Islet precursor cell (in vitro differentiated cells): ENCODE results near the gene OXCT2.
"Not testable (repeated sequence)": the region's sequence is repeated elsewhere in the genome, so short reads cannot be mapped to it uniquely, and the experiment has no call there.

Experiments used
- DNase-seq: peaks from one replicate; pipeline ENCODE4 v3.0.0-alpha.2; 2018

OXCT2 gene

GRCh38 chr1:39787108-39787375 is 15.9 kb upstream of the OXCT2 start:
- peak; percentile 39 for DNase-seq

GRCh38 chr1:39786303-39787107 is 15.4 kb upstream of the OXCT2 start:
- DNase-seq, result peak; percentile 43

- not testable (repeated sequence) for DNase-seq
These were observed 11.5 kb upstream of the OXCT2 start for GRCh38 chr1:39782685-39783084.

GRCh38 chr1:39782103-39782502 is 11.0 kb upstream of the OXCT2 start:
- no peak for DNase-seq

GRCh38 chr1:39781349-39781715 is 10.2 kb upstream of the OXCT2 start:
- no peak for DNase-seq

- no peak for DNase-seq
These were observed 8.7 kb upstream of the OXCT2 start for GRCh38 chr1:39779821-39780220.

GRCh38 chr1:39779137-39779536 is 8.0 kb upstream of the OXCT2 start:
- no peak for DNase-seq

- DNase-seq, result not testable (repeated sequence)
These were observed 7.4 kb upstream of the OXCT2 start for GRCh38 chr1:39778463-39779099.

- not testable (repeated sequence) for DNase-seq
These were observed 6.7 kb upstream of the OXCT2 start for GRCh38 chr1:39777896-39778295.

GRCh38 chr1:39777306-39777705 is 6.2 kb upstream of the OXCT2 start:
- DNase-seq, result no peak

GRCh38 chr1:39776886-39777285 is 5.7 kb upstream of the OXCT2 start:
- DNase-seq, result no peak

GRCh38 chr1:39776400-39776713 is 5.2 kb upstream of the OXCT2 start:
- DNase-seq, result no peak

- not testable (repeated sequence) for DNase-seq
These were observed 4.7 kb upstream of the OXCT2 start for GRCh38 chr1:39775676-39776399.

- not testable (repeated sequence) for DNase-seq
These were observed 4.0 kb upstream of the OXCT2 start for GRCh38 chr1:39775141-39775540.

- DNase-seq, result not testable (repeated sequence)
These were observed 2.3 kb upstream of the OXCT2 start for GRCh38 chr1:39773369-39773979.

GRCh38 chr1:39770100-39771021 is 787 bp downstream of the OXCT2 start:
- DNase-seq, result not testable (repeated sequence)

GRCh38 chr1:39769502-39769901 is 1.6 kb downstream of the OXCT2 start:
- not testable (repeated sequence) for DNase-seq

GRCh38 chr1:39766466-39766865 is 4.7 kb downstream of the OXCT2 start:
- not testable (repeated sequence) for DNase-seq

GRCh38 chr1:39764512-39764911 is 6.6 kb downstream of the OXCT2 start:
- DNase-seq, result not testable (repeated sequence)

GRCh38 chr1:39763619-39764374 is 7.4 kb downstream of the OXCT2 start:
- DNase-seq, result not testable (repeated sequence)
